K562 (cell line): Measurements from ENCODE around the gene ST6GALNAC3. TPM values are rescaled to one million over a fixed set of nuclear protein-coding genes. Genes with fewer than 3 reads are reported as not detected.

ENCODE experiments used
- ATAC-seq: fragments of 200-7000 bp; cut with Tn5 transposase; 3 replicates; pipeline ENCODE4 v1.9.1; 2020; ENCODE audit warnings: moderate library complexity
- BruUV-seq: library from RNA; stranded (reverse); fragments of 400-500 nt; replicated peaks from 2 replicates; lab custom pipeline; 2021; lab: Mats Ljungman, UMichigan
- CTCF ChIA-PET: fragments of 300-600 bp; formaldehyde crosslinking; extraction: SDS; loops from one replicate; lab custom pipeline; 2021; ENCODE audit warnings: low intra/inter-chr PET ratio; lab: Yijun Ruan, JAX
- POLR2A ChIA-PET: fragments of 300-600, 350-650 bp; sonication (Branson Sonifier 250); formaldehyde crosslinking; extraction: SDS; loops from one replicate; lab custom pipeline; 2021; ENCODE audit warnings: antibody characterized with exemption, inconsistent platforms; lab: Yijun Ruan, JAX
- DNase-seq, 4 experiments: peaks; one replicate each; pipeline versions ENCODE4 v3.0.0 to v3.0.0-alpha.2; 2011 to 2018; ENCODE audit warnings: low spot score in 3 of 4, mixed read lengths in 3 of 4; ENCODE audit errors: extremely low read depth in 1 of 4
- FAIRE-seq: peaks from 2 replicates; lab custom pipeline; 2011; peaks lifted over from hg19 to GRCh38; lab: Jason Lieb, UNC
- H2AFZ ChIP-seq: 2 replicates; pipeline ENCODE4 v1.6.0; 2011; ENCODE audit warnings: low read depth, low read length, control low read depth, inconsistent platforms
- H3K27ac ChIP-seq: fragments of 200-600 bp; 3 replicates; pipeline ENCODE4 v1.8.0; 2011; ENCODE audit warnings: low read depth, mild to moderate bottlenecking, control low read depth, inconsistent platforms, low read length, moderate library complexity, mixed read lengths; ENCODE audit errors: extremely low read depth
- H3K27me3 ChIP-seq, 2 experiments: fragments of 300-600 bp in 1 of 2; 2 replicates in 1 of 2; 3 replicates in 1 of 2; pipeline versions ENCODE4 v1.6.0 to v1.8.0; 2011; ENCODE audit warnings: inconsistent platforms in 2 of 2, low read length in 2 of 2, mild to moderate bottlenecking in 1 of 2, mixed read lengths in 1 of 2, moderate library complexity in 1 of 2; ENCODE audit not compliant: control insufficient read depth in 2 of 2, insufficient read depth in 2 of 2
- H3K36me3 ChIP-seq: fragments of 300-600 bp; 3 replicates; pipeline ENCODE4 v1.8.0; 2011; ENCODE audit warnings: mild to moderate bottlenecking, low read length, inconsistent platforms; ENCODE audit not compliant: control insufficient read depth, insufficient read depth
- H3K4me1 ChIP-seq, 2 experiments: fragments of 200-600 bp in 1 of 2; replicated peaks in 1 of 2; 2 replicates in 1 of 2; 3 replicates in 1 of 2; pipeline versions ENCODE4 v1.5.1 to v1.8.0; 2011; ENCODE audit warnings: inconsistent platforms in 2 of 2, low read length in 2 of 2, mild to moderate bottlenecking in 1 of 2, mixed read lengths in 1 of 2, moderate library complexity in 1 of 2; ENCODE audit not compliant: control insufficient read depth in 2 of 2, insufficient read depth in 2 of 2
- H3K4me2 ChIP-seq: 2 replicates; pipeline ENCODE4 v1.6.1; 2011; ENCODE audit warnings: low read length, control low read depth, inconsistent platforms, mixed read lengths; ENCODE audit not compliant: insufficient read depth
- H3K4me3 ChIP-seq: fragments of 200-600 bp; sonication (generic), shearing (Covaris generic); 2 replicates; pipeline ENCODE4 v1.5.1; 2016; ENCODE audit warnings: control low read depth, inconsistent platforms
- H3K79me2 ChIP-seq: fragments of 200-600 bp; 3 replicates; pipeline ENCODE4 v1.8.0; 2011; ENCODE audit warnings: low read length, inconsistent platforms; ENCODE audit not compliant: control insufficient read depth, insufficient read depth
- H3K9ac ChIP-seq, 2 experiments: 2 replicates each; pipeline versions ENCODE4 v1.6.0 to v1.6.1; 2011; ENCODE audit warnings: low read depth in 2 of 2, low read length in 2 of 2, control low read depth in 1 of 2, inconsistent platforms in 1 of 2, mild to moderate bottlenecking in 1 of 2, mixed read lengths in 1 of 2; ENCODE audit not compliant: insufficient read depth in 1 of 2
- H3K9me1 ChIP-seq: one replicate; pipeline ENCODE4 v1.6.0; 2011; ENCODE audit warnings: inconsistent platforms, mild to moderate bottlenecking, low read length, moderate library complexity; ENCODE audit not compliant: control insufficient read depth, insufficient read depth
- H3K9me3 ChIP-seq: replicated peaks from 2 replicates; pipeline ENCODE4 v1.5.1; 2011; ENCODE audit warnings: low read depth, low read length, inconsistent platforms; ENCODE audit not compliant: control insufficient read depth, insufficient read depth
- H4K20me1 ChIP-seq: replicated peaks from 2 replicates; pipeline ENCODE4 v1.6.1; 2011; ENCODE audit warnings: low read length, inconsistent platforms, mixed read lengths; ENCODE audit not compliant: control insufficient read depth, insufficient read depth
- CHD4 ChIP-seq: fragments of 200-600 bp; sonication (generic); IDR thresholded peaks from 3 replicates; pipeline ENCODE4 v1.6.1; 2012; ENCODE audit warnings: low read depth, mild to moderate bottlenecking, mixed read lengths, low read length, inconsistent platforms; ENCODE audit not compliant: insufficient read depth, insufficient replicate concordance, poor library complexity, severe bottlenecking
- ELF4 ChIP-seq: fragments of 450-650 bp; formaldehyde crosslinking; IDR thresholded peaks from 2 replicates; pipeline ENCODE4 v1.4.0; 2022; ENCODE audit warnings: missing genetic modification characterization
- GABPB2 ChIP-seq: fragments of 250-450 bp; sonication (Bioruptor Pico); conservative IDR thresholded peaks from 2 replicates; pipeline ENCODE4 v1.5.1; 2021; ENCODE audit warnings: mild to moderate bottlenecking
- NR3C1 ChIP-seq: sonication (generic); formaldehyde crosslinking; IDR thresholded peaks from 2 replicates; pipeline ENCODE4 v1.8.1; 2022; ENCODE audit warnings: missing genetic modification reagents
- POLR3A ChIP-seq: IDR thresholded peaks from 2 replicates; pipeline ENCODE4 v1.6.1; 2011; ENCODE audit warnings: borderline replicate concordance, mild to moderate bottlenecking, moderate library complexity; ENCODE audit not compliant: insufficient read length, insufficient read depth; ENCODE audit errors: extremely low read depth
- SAP30 ChIP-seq: fragments of 200-600 bp; sonication (generic); IDR thresholded peaks from 2 replicates; pipeline ENCODE4 v1.6.1; 2012; ENCODE audit warnings: borderline replicate concordance, low read depth, mild to moderate bottlenecking, moderate library complexity, low read length, control low read depth, inconsistent platforms; ENCODE audit not compliant: insufficient read depth, poor library complexity, severe bottlenecking
- ZBED1 ChIP-seq: IDR thresholded peaks from 2 replicates; pipeline ENCODE4 v1.6.1; 2014
- ZNF146 ChIP-seq: IDR thresholded peaks from one replicate; pipeline ENCODE4 v1.6.1; 2018; ENCODE audit warnings: missing compliant biosample characterization; ENCODE audit not compliant: unreplicated experiment
- ZNF57 ChIP-seq: fragments of 450-650 bp; formaldehyde crosslinking; IDR thresholded peaks from 2 replicates; pipeline ENCODE4 v1.4.0; 2020; ENCODE audit warnings: mild to moderate bottlenecking, moderate library complexity
- WGBS: fragments of 100-300 bp; shearing (Covaris generic); methylation state at CpG from one replicate; pipeline ENCODE4 v1.1.6; 2016; ENCODE audit warnings: low coverage, mixed read lengths; ENCODE audit not compliant: insufficient coverage; ENCODE audit errors: missing lambda C conversion rate; 5-methylcytosine and 5-hydroxymethylcytosine counted together
- in situ Hi-C: fragments of 300-500 bp; cut with MboI; formaldehyde crosslinking; loops from 4 replicates; pipeline ENCODE4 v1.15.0; 2018; ENCODE audit warnings: inconsistent platforms, mixed read lengths
- intact Hi-C: fragments of 100-400 bp; cut with micrococcal nuclease; formaldehyde crosslinking; loops from 2 replicates; pipeline ENCODE4 v1.14.2; 2022
- polyA plus RNA-seq, 8 experiments: library from polyadenylated mRNA; depleted of rRNA in 4 of 8; stranded (reverse) in 5 of 8; unstranded in 3 of 8; fragments of >200 nt; fragmentation: Nextera tagmentation in 2 of 8; fragmentation: Illumina TruSeq in 1 of 8; extraction: Ambion mirVana in 2 of 8; extraction: Trizol in 1 of 8; gene quantifications; 2 replicates each; pipeline versions ENCODE4 v1.2.1 to v1.2.3, GENCODE V29; 2011 to 2014; ENCODE audit warnings: inconsistent platforms in 1 of 8, missing spikeins in 1 of 8
- total RNA-seq, 7 experiments: library from RNA; depleted of rRNA in 6 of 7; stranded (reverse); fragments of >200 nt in 6 of 7; fragmentation: Illumina TruSeq in 2 of 7; extraction: Trizol in 2 of 7; gene quantifications; 2 replicates each; pipeline versions ENCODE4 v1.2.1 to v1.2.3, GENCODE V29; 2011 to 2021; ENCODE audit warnings: low replicate concordance in 1 of 7
- TF ChIP-seq, protein P1 (sequence below), 2 experiments: fragments of 450-650 bp; formaldehyde crosslinking in 1 of 2; IDR thresholded peaks; 2 replicates each; pipeline versions ENCODE4 v1.4.0 to v1.6.1; 2014 to 2020; ENCODE audit warnings: mild to moderate bottlenecking in 2 of 2, borderline replicate concordance in 1 of 2, low read depth in 1 of 2
- TF ChIP-seq, protein P2 (sequence below): sonication (generic); formaldehyde crosslinking; IDR thresholded peaks from 2 replicates; pipeline ENCODE4 v1.8.1; 2023; ENCODE audit warnings: mild to moderate bottlenecking, missing genetic modification reagents
- TF ChIP-seq, protein P3 (sequence below): fragments of 250-450 bp; sonication (Bioruptor Pico); IDR thresholded peaks from 2 replicates; pipeline ENCODE4 v1.4.0; 2020; ENCODE audit warnings: borderline replicate concordance

Gene ST6GALNAC3
- total and polyA plus RNA-seq, 9 of the 15 experiments (the other 6 are each of a cell fraction or from before 2014, with no cell fraction given): 0.04 to 0.29 (median 0.18) TPM; not detected in 6

DNA sequence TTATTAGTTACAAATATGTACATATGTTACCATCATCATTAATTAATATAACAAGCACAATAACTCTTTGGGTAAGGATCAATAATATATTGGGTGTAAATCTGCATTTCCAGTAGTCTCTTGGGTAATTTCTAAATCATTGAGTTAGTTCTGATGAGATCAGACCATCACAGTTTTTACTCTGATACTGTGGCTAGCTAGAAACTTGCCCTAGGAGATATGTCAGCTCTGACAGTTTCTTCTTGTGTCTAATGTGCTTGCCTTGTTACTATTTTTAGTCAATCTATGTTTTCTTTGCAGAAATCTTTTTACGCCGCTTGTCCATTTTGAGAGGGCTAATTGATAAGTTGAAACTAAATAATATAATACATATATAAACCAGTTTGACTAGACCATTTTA is 507.2 kb downstream of the ST6GALNAC3 start:
- FAIRE-seq (no peak), ATAC-seq (no peak), DNase-seq (no peak)
- H3K27me3 ChIP-seq: no peaks in the 10 kb centered on the region
- H3K27ac ChIP-seq: no peak overlapping the region
- H3K79me2 ChIP-seq: no peaks in the 10 kb centered on the region
- no peaks in the 10 kb centered on the region for H4K20me1 ChIP-seq
- H3K4me3 ChIP-seq: no peak overlapping the region
- no peak overlapping the region for H3K4me2 ChIP-seq
- H3K9me3 ChIP-seq: no peaks in the 10 kb centered on the region
- no peaks in the 10 kb centered on the region for H3K4me1 ChIP-seq
- intact Hi-C loops: no loop called here
- no peak overlapping the region for H3K9ac ChIP-seq
- WGBS: 15% methylated on average over 2 of the region's 2 CpGs
- BruUV-seq: no TSS peak
- H3K36me3 ChIP-seq: no peaks in the 10 kb centered on the region
- ChIA-PET CTCF (no interaction called here), POLR2A (no interaction called here)
- no peak overlapping the region for H2AFZ ChIP-seq
- no peaks in the 10 kb centered on the region for H3K9me1 ChIP-seq
- in situ Hi-C loops: no loop called here
- TF ChIP-seq, protein P1, sequence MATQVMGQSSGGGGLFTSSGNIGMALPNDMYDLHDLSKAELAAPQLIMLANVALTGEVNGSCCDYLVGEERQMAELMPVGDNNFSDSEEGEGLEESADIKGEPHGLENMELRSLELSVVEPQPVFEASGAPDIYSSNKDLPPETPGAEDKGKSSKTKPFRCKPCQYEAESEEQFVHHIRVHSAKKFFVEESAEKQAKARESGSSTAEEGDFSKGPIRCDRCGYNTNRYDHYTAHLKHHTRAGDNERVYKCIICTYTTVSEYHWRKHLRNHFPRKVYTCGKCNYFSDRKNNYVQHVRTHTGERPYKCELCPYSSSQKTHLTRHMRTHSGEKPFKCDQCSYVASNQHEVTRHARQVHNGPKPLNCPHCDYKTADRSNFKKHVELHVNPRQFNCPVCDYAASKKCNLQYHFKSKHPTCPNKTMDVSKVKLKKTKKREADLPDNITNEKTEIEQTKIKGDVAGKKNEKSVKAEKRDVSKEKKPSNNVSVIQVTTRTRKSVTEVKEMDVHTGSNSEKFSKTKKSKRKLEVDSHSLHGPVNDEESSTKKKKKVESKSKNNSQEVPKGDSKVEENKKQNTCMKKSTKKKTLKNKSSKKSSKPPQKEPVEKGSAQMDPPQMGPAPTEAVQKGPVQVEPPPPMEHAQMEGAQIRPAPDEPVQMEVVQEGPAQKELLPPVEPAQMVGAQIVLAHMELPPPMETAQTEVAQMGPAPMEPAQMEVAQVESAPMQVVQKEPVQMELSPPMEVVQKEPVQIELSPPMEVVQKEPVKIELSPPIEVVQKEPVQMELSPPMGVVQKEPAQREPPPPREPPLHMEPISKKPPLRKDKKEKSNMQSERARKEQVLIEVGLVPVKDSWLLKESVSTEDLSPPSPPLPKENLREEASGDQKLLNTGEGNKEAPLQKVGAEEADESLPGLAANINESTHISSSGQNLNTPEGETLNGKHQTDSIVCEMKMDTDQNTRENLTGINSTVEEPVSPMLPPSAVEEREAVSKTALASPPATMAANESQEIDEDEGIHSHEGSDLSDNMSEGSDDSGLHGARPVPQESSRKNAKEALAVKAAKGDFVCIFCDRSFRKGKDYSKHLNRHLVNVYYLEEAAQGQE (IDR thresholded peaks at IDR 0.05; ENCODE audit: borderline replicate concordance): no peak
- TF ChIP-seq, protein P1 (CRISPR knock-in tag; IDR thresholded peaks at IDR 0.05; ENCODE audit: low read depth): no peak
- TF ChIP-seq NR3C1 (CRISPR knock-in tag): no peak
- TF ChIP-seq CHD4: no peak
- no peak for TF ChIP-seq ZNF57 (CRISPR knock-in tag)
- no peak for TF ChIP-seq ZNF146 (CRISPR knock-in tag)
- no peak for TF ChIP-seq SAP30
- no peak for TF ChIP-seq GABPB2
- no peak for TF ChIP-seq POLR3A
- TF ChIP-seq, protein P2, sequence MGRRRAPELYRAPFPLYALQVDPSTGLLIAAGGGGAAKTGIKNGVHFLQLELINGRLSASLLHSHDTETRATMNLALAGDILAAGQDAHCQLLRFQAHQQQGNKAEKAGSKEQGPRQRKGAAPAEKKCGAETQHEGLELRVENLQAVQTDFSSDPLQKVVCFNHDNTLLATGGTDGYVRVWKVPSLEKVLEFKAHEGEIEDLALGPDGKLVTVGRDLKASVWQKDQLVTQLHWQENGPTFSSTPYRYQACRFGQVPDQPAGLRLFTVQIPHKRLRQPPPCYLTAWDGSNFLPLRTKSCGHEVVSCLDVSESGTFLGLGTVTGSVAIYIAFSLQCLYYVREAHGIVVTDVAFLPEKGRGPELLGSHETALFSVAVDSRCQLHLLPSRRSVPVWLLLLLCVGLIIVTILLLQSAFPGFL (CRISPR knock-in tag): no peak
- no peak for TF ChIP-seq ELF4
- no peak for TF ChIP-seq ZBED1
- TF ChIP-seq, protein P3, sequence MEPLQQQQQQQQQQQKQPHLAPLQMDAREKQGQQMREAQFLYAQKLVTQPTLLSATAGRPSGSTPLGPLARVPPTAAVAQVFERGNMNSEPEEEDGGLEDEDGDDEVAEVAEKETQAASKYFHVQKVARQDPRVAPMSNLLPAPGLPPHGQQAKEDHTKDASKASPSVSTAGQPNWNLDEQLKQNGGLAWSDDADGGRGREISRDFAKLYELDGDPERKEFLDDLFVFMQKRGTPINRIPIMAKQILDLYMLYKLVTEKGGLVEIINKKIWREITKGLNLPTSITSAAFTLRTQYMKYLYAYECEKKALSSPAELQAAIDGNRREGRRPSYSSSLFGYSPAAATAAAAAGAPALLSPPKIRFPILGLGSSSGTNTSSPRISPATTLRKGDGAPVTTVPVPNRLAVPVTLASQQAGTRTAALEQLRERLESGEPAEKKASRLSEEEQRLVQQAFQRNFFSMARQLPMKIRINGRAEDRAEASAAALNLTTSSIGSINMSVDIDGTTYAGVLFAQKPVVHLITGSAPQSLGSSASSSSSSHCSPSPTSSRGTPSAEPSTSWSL (CRISPR knock-in tag): no peak
